ENCODE results near the gene OPN4. TPM values are rescaled to one million over a fixed set of nuclear protein-coding genes. Genes with fewer than 3 reads are reported as not detected.

Gene OPN4
- total and polyA plus RNA-seq, 2 donors from 2014 or later: not detected

DNA sequence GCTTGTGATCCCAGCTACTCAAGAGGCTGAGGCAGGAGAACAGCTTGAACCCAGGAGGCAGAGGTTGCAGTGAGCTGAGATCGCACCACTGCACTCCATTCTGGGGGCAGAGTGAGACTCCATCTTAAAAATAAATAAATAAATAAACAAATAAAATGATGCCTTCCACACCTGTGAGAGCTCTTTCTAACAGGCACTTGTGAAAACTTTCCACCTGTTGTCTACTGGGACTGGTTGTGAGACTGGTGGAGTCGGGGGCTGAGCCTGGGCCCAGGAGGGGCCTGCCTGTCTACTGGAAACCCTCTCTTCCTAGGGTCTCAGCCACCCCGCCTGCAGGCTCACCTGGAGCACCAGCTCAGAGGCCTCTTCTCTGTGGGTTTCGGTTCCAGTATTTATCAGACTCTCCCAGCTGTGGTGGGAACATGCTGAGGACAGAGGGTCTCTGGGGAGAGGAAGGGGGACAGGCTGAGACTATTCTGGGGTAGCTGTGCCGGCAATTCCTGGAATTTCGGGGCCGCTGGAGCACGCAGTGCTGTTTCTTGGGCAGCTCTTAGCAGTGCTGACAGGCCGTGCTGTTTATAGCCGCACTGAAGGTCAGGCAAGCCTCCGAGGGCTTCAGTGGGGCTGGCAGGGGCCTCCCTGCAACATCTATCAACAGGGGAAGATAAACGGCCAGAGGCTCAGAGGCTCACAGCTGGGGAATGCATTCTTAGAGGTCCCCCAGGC is 17.8 kb downstream of the OPN4 start:
- no peak overlapping the region for H3K9ac ChIP-seq (ENCODE audit: low read length in 3 of 3)
- no peaks in the 10 kb centered on the region for H3K27me3 ChIP-seq (ENCODE audit: control insufficient read depth, insufficient read depth, low read length)
- no peaks in the 10 kb centered on the region for H3K36me3 ChIP-seq (ENCODE audit: control insufficient read depth in 2 of 3, insufficient read depth in 3 of 3, low read length in 3 of 3)
- intact Hi-C loops (cut with DNase I): no loop called here
- no peak overlapping the region for H3K4me3 ChIP-seq (ENCODE audit: low read length in 3 of 3)
- DNase-seq (peak in 4 of 5 donors; percentile 67 to 92 (median 77)), FAIRE-seq (no peak)
- peaks cover 0 to 9% (median 4%) of the 10 kb centered on the region in 3 donors for H3K4me1 ChIP-seq (ENCODE audit: control insufficient read depth in 2 of 3, insufficient read depth in 2 of 3, low read depth in 1 of 3, low read length in 3 of 3)
- no peak overlapping the region for H3K27ac ChIP-seq (ENCODE audit: low read depth in 2 of 2, low read length in 2 of 2)
- TF ChIP-seq, protein P1, sequence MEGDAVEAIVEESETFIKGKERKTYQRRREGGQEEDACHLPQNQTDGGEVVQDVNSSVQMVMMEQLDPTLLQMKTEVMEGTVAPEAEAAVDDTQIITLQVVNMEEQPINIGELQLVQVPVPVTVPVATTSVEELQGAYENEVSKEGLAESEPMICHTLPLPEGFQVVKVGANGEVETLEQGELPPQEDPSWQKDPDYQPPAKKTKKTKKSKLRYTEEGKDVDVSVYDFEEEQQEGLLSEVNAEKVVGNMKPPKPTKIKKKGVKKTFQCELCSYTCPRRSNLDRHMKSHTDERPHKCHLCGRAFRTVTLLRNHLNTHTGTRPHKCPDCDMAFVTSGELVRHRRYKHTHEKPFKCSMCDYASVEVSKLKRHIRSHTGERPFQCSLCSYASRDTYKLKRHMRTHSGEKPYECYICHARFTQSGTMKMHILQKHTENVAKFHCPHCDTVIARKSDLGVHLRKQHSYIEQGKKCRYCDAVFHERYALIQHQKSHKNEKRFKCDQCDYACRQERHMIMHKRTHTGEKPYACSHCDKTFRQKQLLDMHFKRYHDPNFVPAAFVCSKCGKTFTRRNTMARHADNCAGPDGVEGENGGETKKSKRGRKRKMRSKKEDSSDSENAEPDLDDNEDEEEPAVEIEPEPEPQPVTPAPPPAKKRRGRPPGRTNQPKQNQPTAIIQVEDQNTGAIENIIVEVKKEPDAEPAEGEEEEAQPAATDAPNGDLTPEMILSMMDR (IDR thresholded peaks at IDR 0.05; ENCODE audit: borderline replicate concordance, extremely low read depth, insufficient read depth): no peak
- H3K9me3 ChIP-seq (ENCODE audit: control insufficient read depth in 2 of 3, insufficient read depth in 1 of 3, low read length in 3 of 3): no peaks in the 10 kb centered on the region

DNA sequence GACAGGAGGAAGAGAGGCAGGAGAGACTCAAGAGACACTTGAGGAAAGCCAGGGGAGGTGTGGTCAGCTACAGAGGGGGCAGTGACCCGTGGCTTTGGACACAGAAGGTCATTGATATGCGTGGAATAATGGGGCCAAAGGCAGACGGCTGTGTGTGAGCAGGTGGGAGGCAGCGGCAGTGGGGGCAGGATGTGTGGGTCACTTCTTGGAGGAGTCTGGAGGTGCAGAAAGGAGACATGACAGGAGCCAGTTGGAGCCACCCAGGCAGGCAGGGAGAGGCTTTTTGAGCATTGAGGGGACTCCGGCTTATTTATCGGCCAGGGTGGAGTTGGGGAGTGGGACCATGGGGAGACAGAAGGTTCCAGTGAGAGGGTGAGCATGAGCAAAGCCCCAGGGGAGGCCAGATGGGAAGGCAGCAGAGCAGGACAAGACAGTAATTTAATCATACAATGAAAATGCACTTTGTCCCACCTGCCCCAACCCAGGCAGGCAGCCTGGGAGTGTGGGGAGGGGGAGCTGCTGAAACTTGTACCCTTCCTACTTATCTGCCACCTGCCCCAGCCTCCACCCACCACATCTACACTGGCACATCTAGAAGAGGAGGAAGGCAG is 19.0 kb downstream of the OPN4 start:
- intact Hi-C loops (cut with DNase I): no loop called here
- no peak for FAIRE-seq

DNA sequence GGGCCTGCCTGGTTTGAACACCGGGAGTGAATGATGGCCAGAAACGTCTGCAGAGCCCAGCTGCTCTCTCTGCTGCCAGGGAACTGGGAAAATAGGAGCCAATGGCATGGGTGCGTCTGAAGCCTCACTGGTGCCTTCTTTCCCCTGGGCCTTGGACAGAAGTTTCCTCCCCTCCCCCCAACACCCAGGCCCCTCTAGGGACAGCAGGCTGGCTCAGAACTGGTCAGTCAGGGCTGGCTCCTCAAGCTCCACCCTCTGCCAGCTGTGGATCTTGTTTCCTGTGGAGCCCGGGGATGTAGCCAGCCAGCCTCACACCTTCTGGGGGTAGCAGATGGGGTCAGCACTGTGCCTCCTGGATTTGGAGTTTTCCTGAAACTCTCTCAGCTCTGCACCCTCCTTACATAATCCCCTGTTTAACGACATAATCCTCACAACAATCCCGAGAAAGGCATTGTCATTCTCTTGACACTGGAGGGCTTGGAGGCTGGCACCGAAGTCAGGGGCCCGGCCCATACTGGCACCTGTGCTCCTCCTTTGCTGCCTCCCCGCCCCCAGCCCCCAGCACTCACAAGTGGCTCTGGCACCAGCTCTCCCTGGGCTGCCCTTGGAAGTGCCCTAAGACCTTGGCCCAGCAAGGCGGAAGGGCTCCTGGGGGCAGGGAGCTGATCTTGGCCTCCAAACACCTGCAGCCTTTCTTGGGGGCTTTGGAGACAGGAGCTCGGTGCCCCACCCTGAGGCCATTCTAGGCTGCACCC is 19.7 kb downstream of the OPN4 start:
- peak in 4 of 5 donors; percentile 46 to 73 (median 66) for DNase-seq
- Histone ChIP-seq H3K36me3 (ENCODE audit: control insufficient read depth in 2 of 3, insufficient read depth in 3 of 3, low read length in 3 of 3) (no peaks in the 10 kb centered on the region), H3K27ac (ENCODE audit: low read depth in 2 of 2, low read length in 2 of 2) (no peak overlapping the region), H3K4me3 (ENCODE audit: low read length in 3 of 3) (no peak overlapping the region), H3K4me1 (ENCODE audit: control insufficient read depth in 2 of 3, insufficient read depth in 2 of 3, low read depth in 1 of 3, low read length in 3 of 3) (peaks cover 0 to 9% (median 4%) of the 10 kb centered on the region in 3 donors), H3K9me3 (ENCODE audit: control insufficient read depth in 2 of 3, insufficient read depth in 1 of 3, low read length in 3 of 3) (no peaks in the 10 kb centered on the region), H3K27me3 (ENCODE audit: control insufficient read depth, insufficient read depth, low read length) (no peaks in the 10 kb centered on the region), H3K9ac (ENCODE audit: low read length in 3 of 3) (no peak overlapping the region)
- no peak for FAIRE-seq
- intact Hi-C loops (cut with DNase I): no loop called here
- TF ChIP-seq, protein P1 (IDR thresholded peaks at IDR 0.05; ENCODE audit: borderline replicate concordance, extremely low read depth, insufficient read depth): no peak

More for the DNA sequence above, 19.0 kb downstream of the OPN4 start:
- no peak for DNase-seq
- no peak overlapping the region for H3K9ac ChIP-seq (ENCODE audit: low read length in 3 of 3)
- no peak overlapping the region for H3K4me3 ChIP-seq (ENCODE audit: low read length in 3 of 3)
- no peak overlapping the region for H3K27ac ChIP-seq (ENCODE audit: low read depth in 2 of 2, low read length in 2 of 2)
- peaks cover 0 to 9% (median 4%) of the 10 kb centered on the region in 3 donors for H3K4me1 ChIP-seq (ENCODE audit: control insufficient read depth in 2 of 3, insufficient read depth in 2 of 3, low read depth in 1 of 3, low read length in 3 of 3)
- TF ChIP-seq, protein P1 (IDR thresholded peaks at IDR 0.05; ENCODE audit: borderline replicate concordance, extremely low read depth, insufficient read depth): no peak
- no peaks in the 10 kb centered on the region for H3K27me3 ChIP-seq (ENCODE audit: control insufficient read depth, insufficient read depth, low read length)
- H3K9me3 ChIP-seq (ENCODE audit: control insufficient read depth in 2 of 3, insufficient read depth in 1 of 3, low read length in 3 of 3): no peaks in the 10 kb centered on the region
- H3K36me3 ChIP-seq (ENCODE audit: control insufficient read depth in 2 of 3, insufficient read depth in 3 of 3, low read length in 3 of 3): no peaks in the 10 kb centered on the region

Data from kidney (tissue), 14 donors.